CD4-positive, alpha-beta T cell treated with Interleukin-4 for 4 hours (primary cell): ENCODE data around the gene HNRNPL.
"Not testable (repeated sequence)": the region's sequence is repeated elsewhere in the genome, so short reads cannot be mapped to it uniquely, and the experiment has no call there.

Experiments used
- DNase-seq: peaks from one replicate; pipeline ENCODE4 v3.0.0-alpha.2; 2020

HNRNPL gene

GRCh38 chr19:38843175-38843758, 6.5 kb downstream of the HNRNPL start:
- no peak for DNase-seq

- peak; percentile 88 for DNase-seq
These were observed 7.2 kb downstream of the HNRNPL start for GRCh38 chr19:38842439-38843174.

GRCh38 chr19:38841787-38842438, 7.9 kb downstream of the HNRNPL start:
- DNase-seq = peak; percentile 75

- DNase-seq = no peak
These were observed 8.5 kb downstream of the HNRNPL start for GRCh38 chr19:38841180-38841766.

GRCh38 chr19:38840583-38840968, 9.2 kb downstream of the HNRNPL start:
- no peak for DNase-seq

- DNase-seq = no peak
These were observed 9.8 kb downstream of the HNRNPL start for GRCh38 chr19:38839816-38840582.

- no peak for DNase-seq
These were observed 10.6 kb downstream of the HNRNPL start for GRCh38 chr19:38838986-38839761.

- peak; percentile 51 for DNase-seq
These were observed 11.4 kb downstream of the HNRNPL start for GRCh38 chr19:38838208-38838985.

- no peak for DNase-seq
These were observed 12.1 kb downstream of the HNRNPL start for GRCh38 chr19:38837656-38838121.

GRCh38 chr19:38836983-38837626, 12.7 kb downstream of the HNRNPL start:
- DNase-seq = no peak

- DNase-seq = no peak
These were observed 13.4 kb downstream of the HNRNPL start for GRCh38 chr19:38836159-38836982.

GRCh38 chr19:38834590-38834989, 15.2 kb downstream of the HNRNPL start:
- no peak for DNase-seq

GRCh38 chr19:38834104-38834490, 15.7 kb downstream of the HNRNPL start:
- DNase-seq = no peak

GRCh38 chr19:38833092-38833425, 16.7 kb downstream of the HNRNPL start:
- no peak for DNase-seq

- DNase-seq = no peak
These were observed 18.6 kb downstream of the HNRNPL start for GRCh38 chr19:38831142-38831605.

GRCh38 chr19:38830039-38830733, 19.6 kb downstream of the HNRNPL start:
- no peak for DNase-seq

- not testable (repeated sequence) for DNase-seq
These were observed 20.6 kb downstream of the HNRNPL start for GRCh38 chr19:38829203-38829602.

GRCh38 chr19:38826856-38827551, 22.8 kb downstream of the HNRNPL start:
- no peak for DNase-seq
